ENCODE results near the gene EFCAB8. TPM values are rescaled to one million over a fixed set of nuclear protein-coding genes. Genes with fewer than 3 reads are reported as not detected.
A peak's percentile ranks its signal among the peaks of the same experiment; 100 is the strongest.

The EFCAB8 gene
- total and polyA plus RNA-seq, 8 donors: 0.18 to 0.45 TPM; not detected in 6

DNA sequence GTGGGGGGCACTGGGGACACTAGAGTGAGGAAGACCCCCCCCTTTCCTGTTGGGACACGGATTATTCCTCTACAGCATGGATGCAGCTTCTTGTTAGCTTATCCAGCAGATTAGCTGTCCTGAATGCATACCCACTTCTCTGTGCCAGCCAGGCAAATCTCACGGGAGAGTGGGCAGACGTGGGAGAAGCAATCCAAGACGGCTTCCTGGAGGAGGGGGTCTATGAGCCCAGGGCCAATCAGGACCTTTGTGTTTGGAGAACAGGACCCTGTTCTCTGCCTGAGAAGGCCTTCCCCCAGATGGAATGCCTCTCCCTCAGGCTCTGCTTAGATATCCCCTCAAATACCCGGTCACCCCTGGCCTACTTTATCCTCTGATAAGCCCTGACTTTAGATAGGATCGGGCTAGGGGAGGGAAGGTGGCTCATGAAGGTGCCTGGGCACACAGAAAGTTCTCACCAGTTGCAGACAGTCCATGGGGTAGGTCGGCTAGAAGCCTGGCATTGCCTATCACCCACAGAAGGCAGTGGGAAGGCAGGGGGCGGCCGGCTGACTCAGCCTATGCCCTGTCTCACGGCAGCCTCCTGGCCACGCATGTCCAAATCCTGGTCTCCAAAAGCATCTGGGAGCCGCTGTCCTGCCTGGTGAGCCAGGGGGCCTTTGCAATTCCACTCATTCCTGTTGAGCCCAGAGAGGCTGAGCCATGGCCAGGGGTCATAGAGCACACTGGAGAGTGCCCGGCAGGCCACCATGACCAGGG lies 110.8 kb downstream of the EFCAB8 start:
- H3K36me3 ChIP-seq: no peaks in the 10 kb centered on the region
- H3K4me1 ChIP-seq: peaks cover 3 to 26% (median 6%) of the 10 kb centered on the region in 4 donors
- TF ChIP-seq POLR2AphosphoS5 (IDR thresholded peaks at IDR 0.05) (no peak), POLR2A (IDR thresholded peaks at IDR 0.05) (no peak), EP300 (IDR thresholded peaks at IDR 0.05) (no peak)
- TF ChIP-seq, protein P1, sequence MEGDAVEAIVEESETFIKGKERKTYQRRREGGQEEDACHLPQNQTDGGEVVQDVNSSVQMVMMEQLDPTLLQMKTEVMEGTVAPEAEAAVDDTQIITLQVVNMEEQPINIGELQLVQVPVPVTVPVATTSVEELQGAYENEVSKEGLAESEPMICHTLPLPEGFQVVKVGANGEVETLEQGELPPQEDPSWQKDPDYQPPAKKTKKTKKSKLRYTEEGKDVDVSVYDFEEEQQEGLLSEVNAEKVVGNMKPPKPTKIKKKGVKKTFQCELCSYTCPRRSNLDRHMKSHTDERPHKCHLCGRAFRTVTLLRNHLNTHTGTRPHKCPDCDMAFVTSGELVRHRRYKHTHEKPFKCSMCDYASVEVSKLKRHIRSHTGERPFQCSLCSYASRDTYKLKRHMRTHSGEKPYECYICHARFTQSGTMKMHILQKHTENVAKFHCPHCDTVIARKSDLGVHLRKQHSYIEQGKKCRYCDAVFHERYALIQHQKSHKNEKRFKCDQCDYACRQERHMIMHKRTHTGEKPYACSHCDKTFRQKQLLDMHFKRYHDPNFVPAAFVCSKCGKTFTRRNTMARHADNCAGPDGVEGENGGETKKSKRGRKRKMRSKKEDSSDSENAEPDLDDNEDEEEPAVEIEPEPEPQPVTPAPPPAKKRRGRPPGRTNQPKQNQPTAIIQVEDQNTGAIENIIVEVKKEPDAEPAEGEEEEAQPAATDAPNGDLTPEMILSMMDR (IDR thresholded peaks at IDR 0.05): no peak
- WGBS, 5 donors: 64 to 81% (median 72%) methylated on average over 10 to 13 of the region's 13 CpGs
- no peak overlapping the region for H3K4me3 ChIP-seq
- peaks cover 0 to 3% (median 0%) of the 10 kb centered on the region in 3 donors for H3K27me3 ChIP-seq
- intact Hi-C loops (cut with DNase I; ENCODE audit: low total_unique reads): no loop called here
- no peaks in the 10 kb centered on the region for H3K9me3 ChIP-seq
- no peak for DNase-seq
- peak overlapping the region in 1 of 5 donors; percentile 5 for H3K27ac ChIP-seq

DNA sequence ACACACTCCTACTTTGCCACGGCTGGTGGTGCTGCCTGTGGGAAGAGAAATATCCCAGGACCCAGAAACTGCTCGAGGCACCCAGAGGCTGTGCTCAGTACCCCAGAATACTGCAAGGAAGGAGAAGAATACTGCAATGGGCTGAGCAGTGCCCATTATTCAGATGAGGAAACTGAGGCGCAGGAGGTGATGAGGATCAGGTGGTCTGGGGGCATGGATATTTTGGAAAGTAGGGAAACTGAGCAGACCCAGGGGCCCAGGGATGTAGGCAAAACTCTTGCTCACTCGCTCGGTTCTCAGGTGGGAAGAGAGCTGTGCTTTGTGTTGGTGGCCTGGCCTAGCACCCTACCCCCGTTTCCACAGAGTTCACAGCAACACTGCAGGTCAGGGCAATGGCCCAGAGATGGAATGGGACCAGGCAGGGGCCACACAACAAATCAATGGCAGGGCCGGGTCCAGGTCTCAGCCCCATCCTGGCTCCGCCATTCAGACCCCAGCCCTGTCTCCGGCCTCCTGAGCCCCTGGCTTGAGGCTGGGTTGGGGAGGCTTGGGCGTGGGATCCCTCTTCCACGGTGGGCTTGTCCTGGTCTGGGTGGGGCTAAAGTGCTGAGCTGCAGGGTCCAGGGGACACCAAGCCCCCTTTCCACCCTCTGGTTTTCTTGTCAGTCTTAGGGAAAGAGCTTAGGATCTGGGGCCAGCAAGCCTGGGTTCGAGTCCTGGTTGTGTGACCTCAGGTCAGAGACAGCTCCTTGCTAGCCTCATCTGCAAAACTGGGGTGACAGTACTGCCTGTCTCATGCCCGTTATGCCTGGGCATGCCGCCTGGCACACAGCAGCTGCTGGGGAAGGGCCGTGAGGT lies 111.6 kb downstream of the EFCAB8 start:
- Histone ChIP-seq H3K4me3 (no peak overlapping the region), H3K36me3 (no peaks in the 10 kb centered on the region), H3K9me3 (no peaks in the 10 kb centered on the region), H3K27ac (peak overlapping the region in 3 of 5 donors; percentile 25 to 62 (median 38)), H3K4me1 (peaks cover 3 to 26% (median 6%) of the 10 kb centered on the region in 4 donors), H3K27me3 (peaks cover 0 to 3% (median 0%) of the 10 kb centered on the region in 3 donors)
- WGBS, 5 donors: 87 to 93% (median 92%) methylated on average over 12 to 15 of the region's 15 CpGs
- TF ChIP-seq, protein P1 (IDR thresholded peaks at IDR 0.05): no peak
- no peak for TF ChIP-seq POLR2A (IDR thresholded peaks at IDR 0.05)
- no peak for TF ChIP-seq EP300 (IDR thresholded peaks at IDR 0.05)
- TF ChIP-seq POLR2AphosphoS5 (IDR thresholded peaks at IDR 0.05): no peak
- intact Hi-C loops (cut with DNase I; ENCODE audit: low total_unique reads): no loop called here
- no peak for DNase-seq

DNA sequence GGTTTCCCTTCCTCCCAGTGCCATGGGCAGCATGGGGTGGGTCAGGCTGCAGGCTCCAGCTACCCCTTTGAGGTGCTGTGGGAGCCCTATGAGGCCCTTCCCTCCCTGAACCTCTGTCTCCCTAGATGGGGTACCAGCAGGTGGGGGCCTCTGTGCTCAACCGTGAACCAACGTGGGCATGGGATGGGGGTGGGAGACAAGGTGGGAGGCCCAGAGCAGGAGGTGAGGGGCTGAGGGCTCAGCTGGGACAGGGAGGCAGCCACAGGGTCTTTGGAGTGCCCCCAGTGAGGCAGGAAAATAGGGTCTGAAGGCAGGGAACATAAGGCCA lies 112.2 kb downstream of the EFCAB8 start:
- TF ChIP-seq POLR2A (IDR thresholded peaks at IDR 0.05) (no peak), POLR2AphosphoS5 (IDR thresholded peaks at IDR 0.05) (no peak), EP300 (IDR thresholded peaks at IDR 0.05) (no peak)
- TF ChIP-seq, protein P1 (IDR thresholded peaks at IDR 0.05): no peak
- Histone ChIP-seq H3K9me3 (no peaks in the 10 kb centered on the region), H3K27ac (peak overlapping the region in 3 of 5 donors; percentile 25 to 62 (median 38)), H3K4me1 (peaks cover 3 to 26% (median 6%) of the 10 kb centered on the region in 4 donors), H3K4me3 (no peak overlapping the region), H3K27me3 (peaks cover 0 to 3% (median 0%) of the 10 kb centered on the region in 3 donors), H3K36me3 (no peaks in the 10 kb centered on the region)
- intact Hi-C loops (cut with DNase I; ENCODE audit: low total_unique reads): no loop called here
- WGBS, 5 donors: 95 to 100% (median 95%) methylated on average over 2 of the region's 2 CpGs
- DNase-seq: no peak

DNA sequence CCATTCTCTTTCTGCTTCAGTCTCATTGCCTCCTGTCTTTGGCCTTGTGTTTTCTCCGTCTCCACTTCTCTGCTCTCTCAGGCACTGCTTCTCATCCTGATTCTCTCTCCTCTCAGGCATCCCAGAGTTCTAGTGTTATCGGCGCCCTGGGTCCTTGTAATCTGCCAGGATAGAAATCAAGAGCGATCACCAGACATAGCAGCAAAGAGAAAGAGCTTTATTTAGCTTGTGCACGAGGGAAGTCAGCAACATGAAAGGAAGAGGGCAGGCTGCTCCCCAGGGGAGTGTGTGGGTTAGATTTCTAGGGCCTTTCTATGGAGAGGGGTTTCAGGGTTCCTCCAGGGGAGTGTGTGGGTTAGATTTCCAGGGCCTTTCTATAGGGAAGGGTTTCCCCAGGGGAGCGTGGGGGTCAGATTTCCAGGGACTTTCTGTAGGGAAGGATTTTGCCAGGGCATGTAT lies 113.0 kb downstream of the EFCAB8 start:
- H3K27me3 ChIP-seq: peaks cover 0 to 3% (median 0%) of the 10 kb centered on the region in 3 donors
- peak overlapping the region in 4 of 5 donors; percentile 25 to 62 (median 49) for H3K27ac ChIP-seq
- H3K9me3 ChIP-seq: no peaks in the 10 kb centered on the region
- no peaks in the 10 kb centered on the region for H3K36me3 ChIP-seq
- peaks cover 3 to 26% (median 6%) of the 10 kb centered on the region in 4 donors for H3K4me1 ChIP-seq
- no peak for DNase-seq
- intact Hi-C loops (cut with DNase I; ENCODE audit: low total_unique reads): no loop called here
- TF ChIP-seq POLR2AphosphoS5 (IDR thresholded peaks at IDR 0.05): no peak
- TF ChIP-seq, protein P1 (IDR thresholded peaks at IDR 0.05): no peak
- no peak for TF ChIP-seq POLR2A (IDR thresholded peaks at IDR 0.05)
- TF ChIP-seq EP300 (IDR thresholded peaks at IDR 0.05): no peak
- no peak overlapping the region for H3K4me3 ChIP-seq
- 52 to 69% (median 60%) methylated on average over 6 of the region's 6 CpGs for WGBS, 5 donors

Data from stomach (tissue), 9 donors.